IPS-18c (cell line): ENCODE results near the gene TSPYL6.

Source experiments
- H3K4me3 ChIP-seq: 2 replicates; pipeline ENCODE4 v1.7.0; 2013; ENCODE audit warnings: low read depth, mild to moderate bottlenecking, low read length, moderate library complexity; ENCODE audit not compliant: insufficient read depth
- H3K9me3 ChIP-seq: one replicate; pipeline ENCODE4 v1.6.1; 2013; ENCODE audit warnings: mild to moderate bottlenecking, low read length, moderate library complexity; ENCODE audit not compliant: control insufficient read depth, insufficient read depth

The TSPYL6 gene

DNA sequence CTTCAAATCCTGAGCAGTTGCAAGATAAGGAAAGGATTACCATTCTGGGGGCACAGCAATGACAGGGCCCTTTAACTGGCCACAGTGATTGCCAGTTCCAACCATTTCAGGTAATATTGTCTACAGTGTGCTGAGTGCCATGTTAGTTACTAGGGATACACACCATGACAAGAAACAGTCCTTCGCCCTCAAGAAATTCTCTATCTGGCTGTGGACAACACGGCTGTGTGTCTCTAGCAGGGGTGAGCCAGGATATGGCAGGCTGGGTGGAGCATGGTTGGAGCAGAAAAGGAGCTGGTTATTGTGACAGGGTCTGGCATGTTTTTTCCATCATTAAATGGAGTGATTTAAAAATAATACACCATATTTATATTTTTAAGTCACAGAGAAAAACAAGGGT, 31.0 kb downstream of the TSPYL6 start:
- Histone ChIP-seq H3K4me3 (no peak overlapping the region), H3K9me3 (no peaks in the 10 kb centered on the region)

DNA sequence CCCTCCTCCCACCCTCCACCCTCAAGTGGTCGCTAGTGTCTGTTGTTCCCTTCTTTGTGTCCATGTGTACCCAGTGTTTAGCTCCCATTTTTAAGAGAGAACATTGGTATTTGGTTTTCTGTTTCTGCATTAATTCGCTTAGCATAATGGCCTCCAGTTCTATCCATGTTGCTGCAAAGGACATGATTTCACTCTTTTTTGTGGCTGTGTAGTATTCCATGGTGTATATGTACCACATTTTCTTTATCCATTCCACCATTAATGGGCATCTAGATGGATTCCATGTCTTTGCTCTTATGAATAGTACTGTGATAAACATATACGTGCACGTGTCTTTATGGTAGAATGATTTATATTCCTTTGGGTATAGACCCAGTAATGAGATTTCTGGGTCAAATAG, 42.9 kb downstream of the TSPYL6 start:
- Histone ChIP-seq H3K4me3 (no peak overlapping the region), H3K9me3 (no peaks in the 10 kb centered on the region)

DNA sequence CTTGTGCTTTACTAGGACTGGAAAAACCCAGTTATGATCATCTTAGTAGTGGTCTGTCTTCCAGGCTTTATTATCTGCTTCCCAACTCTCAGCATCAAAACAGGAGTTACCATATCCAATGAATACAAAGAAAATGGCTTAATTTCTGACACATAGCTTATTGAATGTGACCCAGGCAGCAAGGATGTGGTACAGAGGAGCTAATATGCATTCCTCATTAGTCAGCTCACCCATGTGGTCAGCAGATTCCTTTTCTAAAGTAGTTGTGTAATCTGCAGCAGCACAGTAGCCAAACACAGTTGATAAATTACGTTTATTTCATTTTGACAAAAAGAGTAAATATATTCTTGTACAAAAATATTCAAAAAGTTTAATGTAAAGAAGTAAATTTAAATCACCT, 43.6 kb downstream of the TSPYL6 start:
- Histone ChIP-seq H3K9me3 (no peaks in the 10 kb centered on the region), H3K4me3 (no peak overlapping the region)

DNA sequence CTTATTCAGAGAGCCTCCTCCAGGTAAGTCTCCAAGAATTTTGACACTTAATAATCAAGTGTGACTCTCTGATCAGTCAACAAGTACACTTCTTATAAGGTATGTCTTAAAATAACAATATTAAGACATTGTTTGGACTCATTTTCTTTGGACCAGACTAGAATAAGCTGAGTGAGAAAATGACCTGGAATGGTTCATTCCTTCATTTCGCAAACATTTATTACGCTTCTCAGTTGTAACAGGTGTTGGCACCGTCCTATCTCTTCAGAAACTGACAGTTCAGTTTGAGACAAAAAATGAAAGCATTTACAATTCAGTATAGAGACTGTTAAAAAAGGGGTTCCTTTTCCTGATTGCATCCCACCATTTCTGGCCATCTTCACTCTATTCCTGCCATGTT, 46.6 kb downstream of the TSPYL6 start:
- Histone ChIP-seq H3K9me3 (no peaks in the 10 kb centered on the region), H3K4me3 (no peak overlapping the region)

DNA sequence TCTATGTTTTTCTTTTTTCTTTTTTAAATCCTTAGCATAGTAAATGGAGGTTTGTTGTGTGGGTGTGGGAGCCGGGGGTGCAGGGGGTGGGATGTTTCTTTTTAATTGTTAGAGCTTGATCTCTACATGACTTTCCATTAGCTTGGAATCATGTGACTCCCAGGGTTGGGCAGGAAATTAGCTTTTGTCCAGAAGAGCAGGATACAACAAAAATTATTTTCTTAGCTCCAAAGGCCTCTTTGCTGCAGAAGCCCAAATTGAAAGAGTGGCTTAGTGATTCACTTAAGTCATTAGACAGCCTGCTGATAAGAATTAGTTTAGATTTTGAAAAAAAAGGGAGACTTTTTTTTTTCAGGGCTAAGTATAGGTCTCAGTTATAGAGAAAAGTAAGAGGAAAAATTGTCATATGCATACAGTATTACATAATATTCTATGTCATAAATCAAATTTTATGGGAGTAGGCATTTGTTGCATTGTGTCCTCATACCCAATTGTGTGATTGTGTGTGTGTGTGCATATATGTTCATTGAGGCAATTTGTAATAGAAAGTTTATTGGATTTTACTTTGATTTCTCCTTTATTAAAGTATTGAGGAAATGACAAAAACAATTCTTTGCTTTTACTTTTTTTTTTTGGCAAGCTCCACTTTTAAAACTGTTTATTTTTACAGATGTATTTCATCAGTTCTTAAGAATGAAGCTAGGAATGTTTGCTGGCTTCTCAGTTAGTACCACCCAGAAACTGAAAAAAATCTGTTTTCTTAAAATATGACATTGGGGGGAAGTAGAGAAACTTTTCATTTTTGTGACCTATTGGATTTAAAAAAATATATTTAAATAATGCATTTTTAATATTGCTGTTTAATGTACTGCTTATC, 47.4 kb downstream of the TSPYL6 start:
- H3K9me3 ChIP-seq = no peaks in the 10 kb centered on the region
- no peak overlapping the region for H3K4me3 ChIP-seq

GRCh38 chr2:54207666-54208195, 48.3 kb downstream of the TSPYL6 start:
- Histone ChIP-seq H3K9me3 (no peaks in the 10 kb centered on the region), H3K4me3 (no peak overlapping the region)

DNA sequence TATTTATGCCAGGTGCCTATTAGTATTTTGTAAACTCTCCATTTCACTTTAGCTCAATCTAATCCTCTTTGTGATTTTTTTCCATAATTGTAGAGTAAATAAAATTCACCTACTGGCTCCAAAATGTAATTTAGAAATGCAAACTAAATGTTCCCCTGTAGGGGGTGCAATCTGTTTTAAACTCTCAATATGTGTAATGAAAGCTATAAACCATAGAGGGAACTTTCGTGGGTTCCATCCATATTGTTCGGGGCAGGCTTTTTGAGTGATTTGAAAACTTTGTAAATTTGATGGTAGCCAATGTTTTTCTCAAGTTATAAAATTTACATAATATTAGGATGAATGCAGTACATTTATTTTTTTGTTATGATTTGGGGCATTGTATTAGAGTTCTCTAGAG, 49.4 kb downstream of the TSPYL6 start:
- Histone ChIP-seq H3K9me3 (no peaks in the 10 kb centered on the region), H3K4me3 (no peak overlapping the region)

GRCh38 chr2:54204476-54204875, 51.6 kb downstream of the TSPYL6 start:
- H3K9me3 ChIP-seq = no peaks in the 10 kb centered on the region

More at GRCh38 chr2:54204476-54204875, 51.6 kb downstream of the TSPYL6 start:
- H3K4me3 ChIP-seq = no peak overlapping the region
